Activated naive CD4-positive, alpha-beta T cell treated with anti-CD3 and anti-CD28 coated beads, Interleukin-2, amount 50 U/mL, for 72 hours (primary cell): ENCODE data around the gene GATB. TPM values are rescaled to one million over a fixed set of nuclear protein-coding genes. Genes with fewer than 3 reads are reported as not detected.
A peak's percentile ranks its signal among the peaks of the same experiment; 100 is the strongest.

Experiments used
- ATAC-seq, 2 donors: fragments of 150-1000 bp; cut with Tn5 transposase; 2 replicates each; pipeline ENCODE4 v1.10.0; 2021; ENCODE audit warnings: mild to moderate bottlenecking in 2 of 2, moderate library complexity in 2 of 2
- DNase-seq, 2 donors: peaks; one replicate each; pipeline ENCODE4 v3.0.0; 2021 to 2022; ENCODE audit warnings: low spot score in 2 of 2
- H3K27ac Mint-ChIP-seq, 2 donors: one replicate each; pipeline ENCODE4 v1.8.0; 2022; ENCODE audit warnings: mild to moderate bottlenecking in 2 of 2, mixed read lengths in 2 of 2
- H3K36me3 Mint-ChIP-seq, 2 donors: one replicate each; pipeline ENCODE4 v1.8.0; 2022; ENCODE audit warnings: mixed read lengths in 2 of 2
- H3K9me3 Mint-ChIP-seq, 2 donors: one replicate each; pipeline ENCODE4 v1.8.0; 2022; ENCODE audit warnings: mixed read lengths in 2 of 2
- total RNA-seq, 2 donors: library from RNA; stranded (reverse); gene quantifications; one replicate each; pipeline ENCODE4 v1.2.3, GENCODE V29; 2022

The GATB gene
- total RNA-seq, 2 donors from 2014 or later, result 23.0 to 30.1 TPM

- no peak for ATAC-seq
- Mint-ChIP-seq H3K36me3 (no peaks in the 10 kb centered on the region), H3K27ac (no peak overlapping the region), H3K9me3 (peaks cover 0 to 5% of the 10 kb centered on the region in 2 donors)
- DNase-seq, result no peak
Measured at GRCh38 chr4:151796106-151796505, 35.3 kb upstream of the GATB start.

- no peak for DNase-seq
- Mint-ChIP-seq H3K36me3 (no peaks in the 10 kb centered on the region), H3K9me3 (no peaks in the 10 kb centered on the region), H3K27ac (peak overlapping the region in 1 of 2 donors; percentile 77)
- no peak for ATAC-seq
Measured at GRCh38 chr4:151792995-151793394, 32.2 kb upstream of the GATB start.

- no peaks in the 10 kb centered on the region for H3K36me3 Mint-ChIP-seq
- no peaks in the 10 kb centered on the region for H3K9me3 Mint-ChIP-seq
- DNase-seq (no peak), ATAC-seq (no peak)
- no peak overlapping the region for H3K27ac Mint-ChIP-seq
Measured at GRCh38 chr4:151792530-151792929, 31.7 kb upstream of the GATB start.

- no peak for ATAC-seq
- no peaks in the 10 kb centered on the region for H3K9me3 Mint-ChIP-seq
- no peak for DNase-seq
- no peak overlapping the region for H3K27ac Mint-ChIP-seq
- H3K36me3 Mint-ChIP-seq, result no peaks in the 10 kb centered on the region
Measured at GRCh38 chr4:151788021-151788420, 27.2 kb upstream of the GATB start.

GRCh38 chr4:151786158-151786495 is 25.3 kb upstream of the GATB start:
- Mint-ChIP-seq H3K9me3 (no peaks in the 10 kb centered on the region), H3K36me3 (no peaks in the 10 kb centered on the region), H3K27ac (no peak overlapping the region)
- ATAC-seq (no peak), DNase-seq (no peak)

- ATAC-seq, result no peak
Measured at GRCh38 chr4:151785484-151786157, 24.8 kb upstream of the GATB start.

GRCh38 chr4:151784706-151785105 is 23.9 kb upstream of the GATB start:
- H3K27ac Mint-ChIP-seq, result no peak overlapping the region
- no peaks in the 10 kb centered on the region for H3K9me3 Mint-ChIP-seq
- ATAC-seq, result no peak
- DNase-seq, result no peak
- H3K36me3 Mint-ChIP-seq, result no peaks in the 10 kb centered on the region

More at GRCh38 chr4:151785484-151786157, 24.8 kb upstream of the GATB start:
- no peak for DNase-seq
- Mint-ChIP-seq H3K36me3 (no peaks in the 10 kb centered on the region), H3K27ac (no peak overlapping the region), H3K9me3 (no peaks in the 10 kb centered on the region)

GRCh38 chr4:151783867-151784266 is 23.1 kb upstream of the GATB start:
- Mint-ChIP-seq H3K27ac (no peak overlapping the region), H3K36me3 (no peaks in the 10 kb centered on the region), H3K9me3 (no peaks in the 10 kb centered on the region)
- DNase-seq (no peak), ATAC-seq (no peak)

- ATAC-seq (no peak), DNase-seq (no peak)
- no peaks in the 10 kb centered on the region for H3K9me3 Mint-ChIP-seq
- no peak overlapping the region for H3K27ac Mint-ChIP-seq
- H3K36me3 Mint-ChIP-seq, result no peaks in the 10 kb centered on the region
Measured at GRCh38 chr4:151782296-151782695, 21.5 kb upstream of the GATB start.

- H3K9me3 Mint-ChIP-seq, result peaks cover 2 to 6% of the 10 kb centered on the region in 2 donors
- H3K36me3 Mint-ChIP-seq, result no peaks in the 10 kb centered on the region
- ATAC-seq (no peak), DNase-seq (no peak)
- no peak overlapping the region for H3K27ac Mint-ChIP-seq
Measured at GRCh38 chr4:151781026-151781425, 20.2 kb upstream of the GATB start.

GRCh38 chr4:151777471-151777870 is 16.7 kb upstream of the GATB start:
- Mint-ChIP-seq H3K27ac (no peak overlapping the region), H3K9me3 (peaks cover 16 to 29% of the 10 kb centered on the region in 2 donors), H3K36me3 (peaks cover 13 to 14% of the 10 kb centered on the region in 2 donors)
- DNase-seq (no peak), ATAC-seq (peak in 1 of 2 donors; percentile 48)

GRCh38 chr4:151774324-151774723 is 13.5 kb upstream of the GATB start:
- ATAC-seq, result no peak
- peaks cover 13 to 16% of the 10 kb centered on the region in 2 donors for H3K36me3 Mint-ChIP-seq
- peaks cover 16 to 31% of the 10 kb centered on the region in 2 donors for H3K9me3 Mint-ChIP-seq
- no peak overlapping the region for H3K27ac Mint-ChIP-seq
- DNase-seq, result no peak

GRCh38 chr4:151772274-151772673 is 11.5 kb upstream of the GATB start:
- ATAC-seq (no peak), DNase-seq (no peak)
- H3K36me3 Mint-ChIP-seq, result peaks cover 13 to 16% of the 10 kb centered on the region in 2 donors
- no peak overlapping the region for H3K27ac Mint-ChIP-seq
- H3K9me3 Mint-ChIP-seq, result peaks cover 16 to 31% of the 10 kb centered on the region in 2 donors

GRCh38 chr4:151771664-151772063 is 10.9 kb upstream of the GATB start:
- H3K27ac Mint-ChIP-seq, result no peak overlapping the region
- H3K36me3 Mint-ChIP-seq, result peaks cover 13 to 16% of the 10 kb centered on the region in 2 donors
- peaks cover 16 to 30% of the 10 kb centered on the region in 2 donors for H3K9me3 Mint-ChIP-seq
- DNase-seq (no peak), ATAC-seq (no peak)

GRCh38 chr4:151770154-151770553 is 9.3 kb upstream of the GATB start:
- H3K9me3 Mint-ChIP-seq, result peaks cover 12 to 17% of the 10 kb centered on the region in 2 donors
- ATAC-seq (no peak), DNase-seq (no peak)
- H3K27ac Mint-ChIP-seq, result no peak overlapping the region
- peaks cover 13 to 16% of the 10 kb centered on the region in 2 donors for H3K36me3 Mint-ChIP-seq

- no peak for ATAC-seq
- Mint-ChIP-seq H3K36me3 (peaks cover 3 to 6% of the 10 kb centered on the region in 2 donors), H3K27ac (no peak overlapping the region), H3K9me3 (peaks cover 4 to 6% of the 10 kb centered on the region in 2 donors)
- DNase-seq, result no peak
Measured at GRCh38 chr4:151768835-151769234, 8.0 kb upstream of the GATB start.

GRCh38 chr4:151766691-151767090 is 5.9 kb upstream of the GATB start:
- Mint-ChIP-seq H3K9me3 (peaks cover 0 to 3% of the 10 kb centered on the region in 2 donors), H3K27ac (no peak overlapping the region), H3K36me3 (no peaks in the 10 kb centered on the region)
- ATAC-seq (no peak), DNase-seq (peak in 1 of 2 donors; percentile 6)

GRCh38 chr4:151760002-151760401 is 805 bp downstream of the GATB start:
- H3K9me3 Mint-ChIP-seq, result peaks cover 0 to 5% of the 10 kb centered on the region in 2 donors
- DNase-seq, result no peak
- H3K36me3 Mint-ChIP-seq, result peaks cover 5 to 11% of the 10 kb centered on the region in 2 donors
- ATAC-seq, result no peak
- peak overlapping the region; percentile 91 to 99 for H3K27ac Mint-ChIP-seq
